Activated naive CD4-positive, alpha-beta T cell treated with anti-CD3 and anti-CD28 coated beads, Interleukin-2, amount 50 U/mL, for 16 hours (primary cell): ENCODE measurements around the gene GABBR2.

Source experiments
- DNase-seq: peaks from one replicate; pipeline ENCODE4 v3.0.0-alpha.2; 2020

GABBR2 gene

DNA sequence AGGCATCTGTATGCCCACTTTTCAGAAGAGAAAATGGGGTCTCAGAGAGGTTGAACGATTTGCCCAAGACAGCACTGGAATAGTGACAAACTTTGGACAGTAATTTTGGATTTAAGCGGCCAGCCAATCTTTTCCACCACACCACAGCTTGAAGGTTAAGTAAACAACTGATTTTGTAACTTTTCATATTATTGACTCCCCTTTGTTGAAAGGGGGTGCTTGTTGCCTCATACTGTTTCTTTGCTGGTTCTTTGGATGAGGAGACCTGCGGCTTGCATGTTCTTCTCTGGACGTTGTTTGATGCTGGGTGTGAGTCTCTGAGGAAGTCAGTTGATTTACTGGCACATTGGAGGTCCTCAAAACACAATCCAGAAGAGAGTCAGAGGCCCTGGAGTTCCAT, 11.7 kb upstream of the GABBR2 start:
- no peak for DNase-seq

GRCh38 chr9:98719055-98719454, 10.3 kb upstream of the GABBR2 start:
- DNase-seq, result no peak

DNA sequence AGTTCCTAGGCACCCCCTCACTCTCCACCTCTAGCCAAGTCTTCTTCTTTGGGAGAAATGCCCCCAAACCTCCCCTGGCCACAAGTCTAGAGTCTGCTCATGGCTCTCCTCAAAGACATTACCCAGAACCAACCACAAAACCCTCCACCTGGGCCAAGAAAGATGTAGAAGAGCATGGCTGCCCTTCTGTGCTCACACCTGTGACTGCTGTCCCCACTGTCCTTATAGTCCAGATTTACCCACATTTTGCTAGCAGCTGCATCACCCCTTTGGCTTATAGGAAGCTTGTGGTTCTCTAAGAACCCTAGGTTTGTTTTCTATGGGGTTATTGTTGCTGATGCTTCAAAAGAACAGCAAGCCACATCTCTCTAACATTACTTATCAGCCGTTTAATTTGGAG, 6.1 kb upstream of the GABBR2 start:
- no peak for DNase-seq

- no peak for DNase-seq
These were observed 4.3 kb upstream of the GABBR2 start for GRCh38 chr9:98712987-98713386.

DNA sequence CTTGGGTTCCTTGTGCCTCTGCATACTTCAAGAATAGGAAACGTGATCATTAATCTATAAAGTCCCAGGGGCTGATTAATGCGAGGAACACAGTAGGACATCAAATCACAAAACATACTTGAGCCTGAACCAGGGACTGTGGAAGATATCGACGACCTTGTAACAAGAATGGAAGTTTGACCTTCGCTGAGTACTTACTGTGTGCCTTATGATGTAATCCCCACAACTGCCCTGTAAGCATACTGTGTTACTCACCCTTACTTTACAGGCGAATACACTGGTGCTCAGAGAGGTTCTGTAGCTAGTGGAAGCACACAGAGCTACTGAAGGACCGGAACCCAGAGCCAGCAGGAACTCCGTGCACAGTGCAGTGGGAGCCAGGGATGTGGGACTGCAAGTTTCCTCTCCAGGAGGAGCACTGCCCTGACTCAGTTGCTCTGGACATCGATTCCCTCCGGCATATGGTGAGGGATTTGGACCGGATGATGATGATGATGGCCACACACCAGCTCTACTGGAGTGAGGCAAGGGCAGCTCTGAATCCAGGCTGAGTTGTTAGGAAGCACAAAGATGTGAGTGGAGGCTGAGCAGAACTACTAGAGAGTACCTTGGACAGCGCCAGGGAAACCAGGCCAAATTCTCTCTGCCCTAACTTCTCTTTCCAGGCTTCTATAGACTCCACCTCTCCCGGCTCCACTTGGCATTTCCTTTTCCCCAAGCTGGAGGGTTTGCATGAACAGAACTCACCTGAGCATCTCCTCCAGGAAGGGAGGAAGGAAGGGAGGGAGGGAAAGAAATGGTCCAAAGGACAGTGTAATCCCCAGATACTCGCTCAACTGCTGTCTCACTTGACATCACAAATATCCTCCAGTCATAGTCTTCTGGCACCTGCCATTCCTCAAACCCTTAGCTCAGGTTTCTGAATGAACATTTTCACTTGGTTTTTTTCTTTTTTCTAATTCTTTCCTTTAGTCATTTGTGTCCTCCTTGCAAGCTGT, 1.5 kb upstream of the GABBR2 start:
- DNase-seq, result no peak

GRCh38 chr9:98708103-98708932, 417 bp downstream of the GABBR2 start:
- DNase-seq, result no peak

DNA sequence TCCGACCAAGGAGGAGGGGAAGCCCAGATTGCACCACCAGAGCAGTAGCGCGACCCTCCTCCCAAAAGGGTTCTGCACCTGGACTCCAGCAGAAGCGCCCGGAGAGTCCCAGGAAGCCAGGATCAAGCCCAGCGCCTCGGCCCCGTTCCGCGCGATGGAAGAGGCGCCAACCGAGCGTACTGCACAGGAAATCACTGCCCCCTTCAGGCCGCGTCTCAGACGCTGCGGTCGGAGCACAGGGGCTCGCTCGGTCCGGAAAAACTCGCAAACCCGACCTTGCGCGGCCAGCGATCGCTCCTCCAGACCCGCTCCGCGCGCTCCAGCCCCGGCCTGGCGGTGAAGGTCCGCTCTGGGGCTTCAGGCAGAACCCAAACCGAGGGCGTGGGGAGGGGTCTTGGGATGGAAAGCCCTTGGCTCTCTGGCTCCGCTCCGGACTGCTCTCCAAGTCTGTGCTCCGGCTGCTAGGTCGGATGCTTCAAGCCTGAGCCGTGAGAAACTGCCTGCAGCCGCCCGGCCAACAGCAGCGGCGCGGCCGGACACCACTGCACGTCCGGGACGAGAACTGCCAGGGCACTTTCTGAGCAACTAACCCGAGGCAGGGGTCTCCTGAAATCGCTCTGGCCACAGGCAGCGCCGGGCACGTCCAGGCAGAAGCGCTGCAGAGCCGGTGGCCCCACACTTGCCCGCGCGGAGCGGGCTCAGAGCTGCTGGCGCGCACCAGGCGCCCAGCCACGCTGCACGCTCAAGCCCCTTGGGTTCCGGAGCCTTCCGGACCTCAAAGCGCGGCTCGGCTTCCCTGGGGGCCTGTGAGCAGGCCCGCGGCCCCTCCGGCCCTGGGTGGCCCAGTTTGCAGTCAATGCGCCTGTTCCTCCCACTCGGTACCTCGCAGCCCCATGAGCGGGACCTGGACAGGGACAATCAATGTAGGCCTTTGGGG, 1.3 kb downstream of the GABBR2 start:
- DNase-seq, result no peak

GRCh38 chr9:98706651-98707165, 2.0 kb downstream of the GABBR2 start:
- DNase-seq, result no peak

DNA sequence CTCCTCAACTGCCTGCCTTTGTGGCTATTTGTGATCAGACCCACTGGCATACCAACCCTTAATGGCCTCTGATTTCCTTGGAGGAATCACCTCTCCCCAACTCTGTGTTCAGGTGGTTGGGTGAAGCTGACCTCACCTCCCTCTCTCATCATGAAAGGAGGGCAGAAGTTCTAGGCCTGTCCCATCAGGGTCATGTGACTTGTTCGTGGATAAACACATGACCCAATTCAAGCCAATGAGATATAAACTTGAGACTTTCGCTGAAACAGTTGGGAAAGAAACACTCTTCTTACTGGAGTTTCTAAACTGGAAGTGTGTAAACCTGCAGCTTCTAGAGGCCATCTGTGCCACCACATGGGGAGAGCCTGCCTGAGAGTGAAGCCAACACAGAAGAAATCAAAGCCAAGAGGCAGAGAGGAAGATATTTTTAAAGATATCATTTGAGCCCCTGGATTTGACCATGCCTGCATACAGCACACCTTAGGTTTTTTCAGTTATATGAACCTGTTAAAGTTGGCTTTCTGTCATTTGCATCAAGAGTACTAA, 5.8 kb downstream of the GABBR2 start:
- no peak for DNase-seq

- DNase-seq, result no peak
These were observed 6.4 kb downstream of the GABBR2 start for GRCh38 chr9:98702340-98702739.

DNA sequence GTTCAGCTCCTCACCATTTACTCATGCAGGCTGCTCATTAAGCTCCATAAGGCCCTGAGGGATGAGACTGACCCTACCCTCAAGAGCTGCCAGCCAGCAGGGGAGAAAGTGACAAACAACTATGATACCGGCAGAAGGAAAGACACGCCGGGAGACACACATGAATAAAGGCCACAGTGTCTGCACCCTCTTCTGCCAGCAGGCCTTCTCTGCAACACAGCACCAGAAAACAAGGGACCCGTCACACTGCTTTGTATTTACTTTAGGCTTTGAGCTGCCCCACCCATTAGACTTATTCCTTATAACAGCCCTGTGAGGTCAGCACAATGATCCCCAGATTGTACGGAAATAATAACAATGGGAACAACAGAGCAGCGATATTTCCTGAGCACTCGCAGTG, 7.2 kb downstream of the GABBR2 start:
- DNase-seq, result no peak

DNA sequence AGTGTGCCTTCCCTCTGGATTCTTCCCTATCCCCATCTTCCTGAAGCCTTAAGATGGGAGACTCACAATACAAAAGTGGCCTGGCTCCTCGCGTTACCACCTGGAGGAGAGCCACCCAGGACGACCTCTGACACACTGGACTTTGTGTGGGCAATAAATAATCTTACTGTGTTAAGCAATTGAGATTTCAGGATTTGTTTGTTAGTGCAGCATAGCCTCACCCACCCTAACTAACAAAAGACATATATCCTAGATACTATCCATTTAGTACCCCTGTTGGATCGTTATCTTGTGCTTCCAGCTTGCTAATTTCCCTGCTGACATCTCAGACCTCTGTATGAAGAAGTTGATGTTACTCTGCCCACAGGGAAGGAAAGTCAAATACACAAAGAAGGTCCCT, 7.9 kb downstream of the GABBR2 start:
- DNase-seq, result no peak

GRCh38 chr9:98698856-98699255, 9.9 kb downstream of the GABBR2 start:
- DNase-seq, result no peak

DNA sequence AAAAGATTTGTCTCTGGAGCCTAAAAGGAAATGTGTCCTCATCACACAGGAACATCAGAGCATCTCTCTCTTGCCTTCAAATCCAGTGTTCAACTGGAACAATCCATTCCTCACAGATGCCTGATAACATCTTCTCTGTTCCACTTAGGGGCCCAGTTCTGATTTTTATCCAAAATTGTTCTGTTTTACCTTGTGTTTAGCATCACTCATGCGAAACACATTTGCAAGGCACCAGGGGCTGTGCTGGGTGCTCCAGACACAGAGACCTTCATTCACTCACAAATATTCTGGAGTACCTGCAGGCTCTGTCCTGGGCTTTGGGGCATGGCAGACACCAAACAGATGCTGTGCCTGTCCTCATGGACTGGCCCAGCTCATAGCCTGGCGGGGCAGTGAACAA, 13.8 kb downstream of the GABBR2 start:
- DNase-seq, result no peak

DNA sequence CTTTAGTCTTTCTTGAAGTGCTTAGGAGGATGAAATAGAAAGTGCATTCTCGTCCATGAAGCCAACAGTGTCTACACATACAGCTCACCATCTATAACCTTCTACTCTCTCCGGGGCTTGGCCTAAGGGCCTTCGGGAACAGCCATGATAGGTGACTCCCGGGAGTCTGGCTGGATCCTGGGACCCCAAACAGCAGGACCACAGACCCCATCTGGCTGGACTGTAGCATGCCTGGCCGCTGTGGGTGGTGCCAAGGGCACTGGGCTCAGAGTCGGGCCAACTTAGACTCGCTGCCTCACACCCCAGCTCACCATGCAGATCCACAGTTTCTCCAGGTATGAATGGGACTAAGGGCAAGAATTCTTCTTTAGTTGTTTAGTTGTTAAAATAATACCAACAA, 16.3 kb downstream of the GABBR2 start:
- no peak for DNase-seq

GRCh38 chr9:98691890-98692289, 16.8 kb downstream of the GABBR2 start:
- DNase-seq, result no peak

DNA sequence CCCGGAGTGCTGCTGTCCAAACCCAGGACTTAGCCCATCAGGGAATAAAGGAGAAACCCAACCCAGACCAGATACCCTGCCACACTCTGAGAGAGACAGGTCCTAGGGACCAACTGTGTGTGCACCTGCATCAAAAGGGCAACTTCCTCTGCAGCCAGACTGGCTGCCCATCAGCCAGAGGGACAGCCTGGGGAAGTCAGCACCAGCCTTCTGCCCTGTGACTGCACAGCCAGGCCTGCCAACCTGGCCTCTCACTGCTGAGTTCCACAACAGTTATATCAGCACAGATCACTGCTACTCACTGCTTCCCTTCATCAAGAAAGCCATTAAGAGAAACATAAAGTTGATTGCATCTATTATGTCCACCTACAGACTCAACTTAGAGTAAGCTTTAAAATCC, 18.0 kb downstream of the GABBR2 start:
- DNase-seq, result no peak

DNA sequence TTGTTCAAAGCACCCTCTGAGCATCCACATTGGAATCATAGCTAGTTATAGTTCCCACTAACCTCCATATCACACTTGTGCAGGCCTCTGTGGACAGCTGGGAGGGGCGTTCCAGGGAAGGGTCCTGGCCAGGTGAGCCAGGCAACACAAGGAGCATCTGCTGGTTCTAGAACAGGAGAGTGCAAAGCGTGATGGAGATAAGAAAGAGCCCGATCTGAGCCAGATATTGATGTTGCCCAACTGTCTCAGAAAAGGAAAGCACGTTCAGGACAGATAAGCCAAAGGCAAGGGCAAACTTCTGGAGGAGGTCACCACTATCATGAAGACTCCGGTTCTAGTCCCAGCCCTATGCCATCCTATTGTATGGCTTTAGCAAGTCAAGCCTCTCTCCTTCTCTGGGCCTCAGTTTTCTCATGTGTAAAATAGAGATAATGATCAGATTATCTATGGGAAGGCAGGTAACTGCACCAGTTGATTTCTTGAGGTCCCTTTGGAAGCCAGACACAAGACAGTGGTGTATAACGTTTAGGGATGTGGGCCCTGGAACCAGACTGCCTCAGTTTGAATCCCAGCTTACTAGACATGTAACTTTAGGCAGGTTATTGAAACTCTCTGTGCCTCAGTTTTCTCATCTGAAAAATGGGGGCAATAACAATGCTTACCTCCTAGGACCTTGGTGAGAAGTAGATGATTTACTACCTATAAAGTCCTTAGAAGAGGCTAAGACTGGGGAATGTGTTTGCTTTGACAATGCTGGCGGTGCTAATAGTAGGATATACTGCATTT, 19.8 kb downstream of the GABBR2 start:
- no peak for DNase-seq

GRCh38 chr9:98687911-98688310, 20.8 kb downstream of the GABBR2 start:
- DNase-seq, result no peak

GRCh38 chr9:98686961-98687855, 21.5 kb downstream of the GABBR2 start:
- no peak for DNase-seq
